ENCODE results near the gene FCN2.

FCN2 gene

DNA sequence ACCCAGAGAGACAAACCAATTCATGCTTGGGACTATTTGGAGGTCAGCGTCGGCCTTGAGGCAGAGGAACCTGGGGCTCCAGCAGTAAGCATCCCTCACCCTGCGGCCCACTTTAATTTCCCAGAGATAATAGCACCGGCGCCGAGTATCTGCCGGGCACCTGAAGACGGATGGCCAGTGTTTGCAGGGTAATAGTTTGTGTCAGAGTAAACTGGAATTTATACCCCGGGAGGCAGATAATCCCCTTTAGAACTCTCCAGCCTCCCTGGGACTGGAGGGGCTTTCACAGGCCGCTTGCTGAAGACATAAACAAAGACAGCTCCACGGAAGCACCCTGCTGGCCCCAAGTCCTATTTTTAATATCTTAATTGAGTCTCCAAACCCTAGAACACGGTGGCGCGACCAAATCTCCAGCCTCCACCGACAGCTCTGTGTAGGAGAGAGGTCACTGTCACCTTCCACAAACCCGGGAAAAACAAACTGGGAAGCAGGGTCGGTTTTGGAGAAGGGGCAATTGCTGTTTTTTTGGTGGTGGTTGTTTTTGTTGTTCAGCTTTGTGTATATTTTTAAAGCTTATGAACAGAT is 54.5 kb downstream of the FCN2 start:
- DNase-seq = no peak

DNA sequence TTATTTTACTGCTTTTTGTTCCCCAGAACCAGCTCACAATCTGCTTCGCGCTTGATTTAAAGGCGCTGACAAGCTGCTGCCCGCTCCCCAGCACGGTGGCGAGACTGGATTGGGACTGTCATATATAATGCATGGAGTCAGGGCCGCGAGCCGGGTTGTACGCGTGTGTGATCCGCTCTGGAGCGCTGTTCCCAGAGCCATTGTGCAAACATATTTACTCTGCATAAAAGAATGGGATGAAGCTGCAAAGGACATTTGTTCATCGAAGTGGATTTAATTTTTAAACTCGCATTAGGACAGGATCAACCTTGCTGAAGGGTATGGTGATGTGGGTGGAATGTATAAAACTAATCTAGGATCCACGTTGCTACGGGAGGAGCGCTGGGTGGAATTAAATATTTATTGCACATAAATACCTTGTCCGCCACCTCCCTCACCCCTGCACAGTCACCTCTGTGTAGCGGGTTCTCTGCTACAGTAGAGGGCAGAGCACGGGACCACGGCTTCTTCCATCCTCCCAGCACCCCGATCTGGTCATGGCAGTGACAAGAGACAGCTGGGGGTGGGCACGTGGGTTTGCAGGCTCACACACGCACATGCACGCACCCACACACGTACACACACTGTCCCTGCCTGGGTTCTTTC is 55.2 kb downstream of the FCN2 start:
- no peak for DNase-seq

DNA sequence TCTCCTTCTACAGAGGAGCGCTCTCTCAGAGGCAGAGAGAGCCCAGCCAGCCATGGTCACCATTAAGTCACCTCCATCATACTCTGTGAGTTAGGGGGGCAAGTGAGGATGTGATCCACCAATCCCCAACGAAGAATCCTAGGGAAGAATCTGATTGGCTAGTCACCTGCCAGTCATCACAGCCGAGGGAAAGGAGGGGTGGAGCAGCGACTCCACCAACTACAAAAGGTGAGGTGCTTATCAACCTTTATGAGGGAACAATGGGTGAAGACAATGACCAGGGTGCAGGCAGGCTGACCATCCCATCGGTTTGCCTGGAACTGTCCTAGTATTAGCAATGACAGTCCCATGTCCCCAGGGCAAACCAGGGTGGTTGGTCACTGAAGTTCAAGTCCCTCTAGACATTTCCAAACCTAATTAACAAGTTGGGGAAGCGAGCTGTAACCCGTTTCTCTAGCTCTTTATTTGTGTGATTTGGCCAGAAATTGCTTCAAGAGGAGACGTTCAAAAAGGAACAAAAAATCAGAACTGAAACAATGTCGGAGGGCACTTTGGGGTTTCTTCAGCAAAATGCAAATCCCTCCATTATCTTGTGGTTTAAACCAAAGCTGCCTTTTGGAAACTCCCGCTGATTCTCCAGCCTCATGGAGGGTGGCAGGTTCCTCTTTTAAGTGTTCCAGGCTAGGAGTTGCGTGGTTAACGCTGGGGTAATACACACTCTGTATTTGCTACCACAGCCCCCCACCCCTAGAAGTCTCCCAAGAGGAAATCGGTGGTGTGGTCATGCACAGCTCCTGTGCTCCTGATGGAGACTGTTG is 55.9 kb downstream of the FCN2 start:
- DNase-seq = no peak

Measured in stimulated activated CD4-positive, alpha-beta T cell treated with anti-CD3 and anti-CD28 coated beads, Interleukin-4, amount 100 ng/mL, for 1 hour (primary cell).